GM12872 (cell line): ENCODE data around the gene STEAP1B.

Source experiments
- CTCF ChIP-seq: IDR thresholded peaks from 3 replicates; pipeline ENCODE4 v1.5.1; 2011; ENCODE audit warnings: low read depth, mild to moderate bottlenecking, low read length, moderate library complexity; ENCODE audit not compliant: insufficient read depth

STEAP1B gene

GRCh38 chr7:22441157-22441556, 58.8 kb downstream of the STEAP1B start:
- TF ChIP-seq CTCF = no peak

GRCh38 chr7:22438994-22439393, 61.0 kb downstream of the STEAP1B start:
- no peak for TF ChIP-seq CTCF

- TF ChIP-seq CTCF = no peak
Measured at GRCh38 chr7:22435720-22436119, 64.3 kb downstream of the STEAP1B start.

- TF ChIP-seq CTCF = no peak
Measured at GRCh38 chr7:22435105-22435504, 64.9 kb downstream of the STEAP1B start.

- no peak for TF ChIP-seq CTCF
Measured at GRCh38 chr7:22433710-22434460, 66.1 kb downstream of the STEAP1B start.

- TF ChIP-seq CTCF = no peak
Measured at GRCh38 chr7:22432203-22432718, 67.7 kb downstream of the STEAP1B start.

GRCh38 chr7:22430457-22430856, 69.5 kb downstream of the STEAP1B start:
- TF ChIP-seq CTCF = no peak
